ENCODE data around the gene TRIP10. TPM values are rescaled to one million over a fixed set of nuclear protein-coding genes. Genes with fewer than 3 reads are reported as not detected.
A peak's percentile ranks its signal among the peaks of the same experiment; 100 is the strongest.

TRIP10 gene, protein sequence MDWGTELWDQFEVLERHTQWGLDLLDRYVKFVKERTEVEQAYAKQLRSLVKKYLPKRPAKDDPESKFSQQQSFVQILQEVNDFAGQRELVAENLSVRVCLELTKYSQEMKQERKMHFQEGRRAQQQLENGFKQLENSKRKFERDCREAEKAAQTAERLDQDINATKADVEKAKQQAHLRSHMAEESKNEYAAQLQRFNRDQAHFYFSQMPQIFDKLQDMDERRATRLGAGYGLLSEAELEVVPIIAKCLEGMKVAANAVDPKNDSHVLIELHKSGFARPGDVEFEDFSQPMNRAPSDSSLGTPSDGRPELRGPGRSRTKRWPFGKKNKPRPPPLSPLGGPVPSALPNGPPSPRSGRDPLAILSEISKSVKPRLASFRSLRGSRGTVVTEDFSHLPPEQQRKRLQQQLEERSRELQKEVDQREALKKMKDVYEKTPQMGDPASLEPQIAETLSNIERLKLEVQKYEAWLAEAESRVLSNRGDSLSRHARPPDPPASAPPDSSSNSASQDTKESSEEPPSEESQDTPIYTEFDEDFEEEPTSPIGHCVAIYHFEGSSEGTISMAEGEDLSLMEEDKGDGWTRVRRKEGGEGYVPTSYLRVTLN
- total RNA-seq, result 10 to 100 TPM; 44.8 to 76.5 TPM

DNA sequence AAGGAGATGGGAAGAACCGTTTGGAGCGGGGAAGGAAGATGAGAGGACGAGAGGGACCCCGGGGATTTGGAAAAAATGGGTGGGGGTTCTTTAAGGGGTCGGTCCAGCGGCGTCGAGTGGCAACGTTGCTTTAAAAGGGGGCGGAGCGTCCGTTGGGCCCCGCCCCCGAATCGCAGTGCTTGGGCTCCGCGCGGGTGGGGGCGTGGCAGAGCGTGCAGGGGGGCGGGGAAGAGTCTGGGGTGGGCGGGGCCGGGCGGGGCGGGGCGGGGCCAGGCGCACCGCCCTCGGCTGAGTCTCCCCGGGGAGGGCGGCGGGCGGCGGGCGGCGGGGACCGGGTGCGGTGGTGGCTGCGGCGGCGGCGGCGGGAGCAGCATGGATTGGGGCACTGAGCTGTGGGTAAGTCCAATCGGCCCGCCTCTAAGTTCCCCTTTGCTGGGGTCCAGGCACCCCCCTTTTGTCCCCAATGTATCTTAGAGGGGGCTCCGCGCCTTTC lies at the start of gene TRIP10:
Gene TRIP10 (plus strand): TSS at position 291 of the 493 bp plus-strand sequence. CDS start 82 bp downstream, at position 373.
- ATAC-seq, result peak; percentile 37 to 55
- Mint-ChIP-seq H3K4me1 (ENCODE audit: low read depth in 2 of 2) (peaks cover 26 to 52% of the 10 kb centered on the region in 2 donors), H3K9me3 (no peaks in the 10 kb centered on the region), H3K27me3 (no peaks in the 10 kb centered on the region), H3K36me3 (peaks cover 9% of the 10 kb centered on the region), H3K27ac (peak within 1 kb of the TSS; percentile 90 to 99), H3K4me3 (peak within 1 kb of the TSS; percentile 90)
- peak; percentile 88 for DNase-seq (ENCODE audit: low spot score)

DNA sequence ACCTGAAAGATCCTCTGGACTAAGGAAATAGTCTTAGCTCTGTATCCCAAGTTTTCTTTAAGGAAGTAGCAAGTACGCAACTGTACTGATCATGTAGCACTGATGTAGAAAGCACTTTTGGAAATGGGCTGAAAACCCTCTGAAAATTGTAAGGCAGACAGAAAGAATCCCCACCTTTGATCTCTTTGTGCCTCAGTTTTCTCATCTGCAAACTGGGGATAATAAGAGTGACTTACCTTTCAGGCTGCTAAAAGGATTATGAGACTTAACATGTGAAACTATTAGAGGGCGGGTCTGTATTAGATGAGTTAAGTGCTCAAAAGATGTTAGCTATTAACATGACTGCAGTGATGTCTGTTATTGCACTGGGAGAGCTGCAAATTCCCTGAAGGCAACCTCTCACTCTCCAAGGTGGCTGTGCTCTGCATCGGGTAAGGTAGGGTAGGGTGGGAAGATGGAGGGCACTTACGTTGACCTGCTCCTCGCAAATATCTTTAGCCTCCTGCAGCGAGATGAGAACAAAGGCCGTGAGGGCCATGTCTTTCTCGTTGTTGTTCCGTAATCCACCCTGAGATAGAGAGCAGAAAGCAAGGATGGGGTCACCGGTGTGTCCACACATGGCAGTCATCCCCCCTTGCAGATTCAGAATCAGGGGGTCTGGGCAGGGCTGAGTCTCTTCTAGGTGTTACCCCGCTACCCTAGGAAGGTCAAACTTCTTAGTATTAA lies 49.2 kb upstream of the TRIP10 start:
- ATAC-seq (no peak), DNase-seq (ENCODE audit: low spot score) (peak; percentile 31)
- Mint-ChIP-seq H3K27me3 (no peaks in the 10 kb centered on the region), H3K4me1 (ENCODE audit: low read depth in 2 of 2) (peaks cover 0 to 4% of the 10 kb centered on the region in 2 donors), H3K36me3 (no peaks in the 10 kb centered on the region), H3K27ac (no peak overlapping the region), H3K4me3 (no peak overlapping the region), H3K9me3 (no peaks in the 10 kb centered on the region)

DNA sequence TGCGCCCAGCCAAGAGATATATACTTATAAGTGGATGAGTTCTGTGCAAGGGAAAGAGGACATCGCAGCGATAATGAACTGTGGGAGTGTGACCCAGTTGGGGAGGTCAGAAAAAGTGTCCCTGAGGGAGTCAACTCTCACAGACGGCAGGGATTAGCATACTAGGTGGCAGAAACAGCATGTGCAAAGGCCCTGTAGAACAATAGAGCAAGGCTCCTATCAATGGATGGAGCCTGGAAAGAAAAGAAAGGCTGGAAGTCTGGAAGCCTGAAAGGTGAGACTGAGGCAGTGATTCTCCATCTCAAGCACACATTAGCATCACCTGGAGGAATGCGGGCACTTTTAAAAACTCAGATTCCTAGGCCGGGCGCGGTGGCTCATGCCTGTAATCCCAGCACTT lies 48.1 kb upstream of the TRIP10 start:
- Mint-ChIP-seq H3K27ac (no peak overlapping the region), H3K36me3 (no peaks in the 10 kb centered on the region), H3K9me3 (no peaks in the 10 kb centered on the region), H3K27me3 (no peaks in the 10 kb centered on the region), H3K4me3 (no peak overlapping the region), H3K4me1 (ENCODE audit: low read depth in 2 of 2) (peaks cover 0 to 4% of the 10 kb centered on the region in 2 donors)
- no peak for ATAC-seq
- peak; percentile 26 for DNase-seq (ENCODE audit: low spot score)

DNA sequence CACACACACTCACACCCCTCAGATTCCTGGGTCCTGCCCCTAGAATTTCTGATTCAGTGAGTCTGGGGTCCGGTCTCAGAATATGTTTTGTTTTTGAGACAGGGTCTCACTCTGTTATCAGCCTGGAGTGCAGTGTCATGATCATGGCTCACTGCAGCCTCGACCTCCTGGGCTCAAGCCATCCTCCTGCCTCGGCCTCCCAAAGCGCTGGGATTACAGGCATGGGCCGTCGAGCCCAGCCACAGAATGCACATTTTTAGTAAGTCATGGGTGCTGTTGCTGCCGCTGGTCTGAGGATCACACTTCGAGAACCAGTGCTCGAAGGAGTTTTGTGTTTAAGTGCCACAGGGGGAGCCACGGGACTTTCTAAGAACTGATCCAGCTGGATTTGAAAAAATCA lies 47.5 kb upstream of the TRIP10 start:
- H3K27ac Mint-ChIP-seq, result no peak overlapping the region
- no peak for ATAC-seq
- H3K27me3 Mint-ChIP-seq, result no peaks in the 10 kb centered on the region

DNA sequence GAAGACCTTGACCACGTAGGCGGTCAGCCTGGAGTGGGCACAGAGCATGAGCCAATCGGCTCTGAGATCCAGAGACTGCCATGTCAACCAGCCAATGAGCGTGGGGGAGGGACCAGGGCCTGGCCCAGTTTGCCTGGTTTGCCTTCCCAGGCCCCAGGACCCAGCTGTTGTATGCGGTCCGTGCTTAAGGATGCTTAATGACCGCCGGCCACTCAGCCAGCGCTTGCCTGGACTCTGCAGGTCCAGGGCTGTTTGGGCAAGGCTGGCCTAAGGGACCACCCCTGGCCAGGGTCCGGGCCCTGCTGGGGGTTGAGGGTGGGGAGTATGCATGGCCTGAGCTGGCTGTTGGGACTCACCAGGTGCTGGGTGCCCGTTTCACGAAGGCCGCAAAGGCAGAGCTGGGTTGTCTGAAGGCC lies 46.4 kb upstream of the TRIP10 start:
- Mint-ChIP-seq H3K9me3 (no peaks in the 10 kb centered on the region), H3K27ac (no peak overlapping the region), H3K4me1 (ENCODE audit: low read depth in 2 of 2) (peaks cover 4% of the 10 kb centered on the region in 2 donors), H3K27me3 (no peaks in the 10 kb centered on the region), H3K36me3 (no peaks in the 10 kb centered on the region), H3K4me3 (no peak overlapping the region)
- no peak for DNase-seq (ENCODE audit: low spot score)
- ATAC-seq, result no peak

More for the DNA sequence above, 47.5 kb upstream of the TRIP10 start:
- Mint-ChIP-seq H3K9me3 (no peaks in the 10 kb centered on the region), H3K4me3 (no peak overlapping the region), H3K36me3 (no peaks in the 10 kb centered on the region), H3K4me1 (ENCODE audit: low read depth in 2 of 2) (peaks cover under 1 to 4% of the 10 kb centered on the region in 2 donors)
- DNase-seq (ENCODE audit: low spot score), result no peak

DNA sequence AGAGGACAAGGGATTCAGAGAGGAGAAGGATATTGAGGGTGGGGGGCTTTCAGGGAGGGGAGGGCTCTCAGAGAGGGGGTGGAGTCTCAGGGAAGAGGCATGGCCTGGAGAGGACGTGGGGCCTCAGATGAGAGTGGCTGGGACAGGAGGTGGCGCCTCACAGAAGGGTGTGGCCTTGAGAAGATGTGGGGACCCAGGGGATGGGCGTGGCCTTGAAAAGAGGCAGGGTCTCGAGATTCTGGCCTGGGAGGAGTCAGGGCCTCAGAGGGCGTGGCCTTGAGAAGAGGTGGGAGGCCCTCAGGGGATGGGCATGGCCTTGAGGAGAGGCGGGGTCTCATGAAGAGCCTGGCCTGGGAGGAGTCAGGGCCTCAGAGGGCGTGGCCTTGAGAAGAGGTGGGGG lies 45.8 kb upstream of the TRIP10 start:
- Mint-ChIP-seq H3K36me3 (no peaks in the 10 kb centered on the region), H3K4me1 (ENCODE audit: low read depth in 2 of 2) (peaks cover 2 to 4% of the 10 kb centered on the region in 2 donors), H3K27me3 (no peaks in the 10 kb centered on the region), H3K9me3 (no peaks in the 10 kb centered on the region), H3K27ac (no peak overlapping the region), H3K4me3 (no peak overlapping the region)
- no peak for ATAC-seq
- DNase-seq (ENCODE audit: low spot score), result no peak

DNA sequence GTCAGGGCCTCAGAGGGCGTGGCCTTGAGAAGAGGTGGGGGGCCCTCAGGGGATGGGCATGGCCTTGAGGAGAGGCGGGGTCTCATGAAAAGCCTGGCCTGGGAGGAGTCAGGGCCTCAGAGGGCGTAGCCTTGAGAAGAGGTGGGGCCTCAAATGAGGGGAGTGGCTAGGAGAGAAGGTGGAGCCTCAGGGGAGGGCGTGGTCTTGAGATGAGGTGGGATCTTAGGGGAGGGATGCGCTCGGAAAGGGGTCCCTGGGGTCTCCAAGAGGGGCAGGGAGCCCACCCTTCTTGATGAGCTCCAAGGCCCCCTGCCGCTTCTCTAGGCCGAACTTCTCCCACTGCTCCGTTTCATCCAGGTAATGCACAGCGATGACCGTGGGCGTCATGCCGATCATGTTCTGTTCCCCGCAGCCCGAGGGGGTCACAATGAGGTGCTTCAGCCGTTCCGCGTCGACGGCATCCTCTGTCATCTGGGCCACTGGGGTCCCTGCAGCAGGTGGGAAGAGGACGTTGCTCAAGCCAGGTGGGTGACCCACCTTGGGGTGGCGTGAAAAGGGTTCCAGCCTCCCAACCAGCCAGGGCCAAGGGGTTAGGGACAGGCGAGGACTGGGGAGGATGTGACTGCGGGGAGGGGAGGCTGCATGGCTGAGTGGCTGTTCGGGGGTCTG lies 45.2 kb upstream of the TRIP10 start:
- DNase-seq (ENCODE audit: low spot score) (no peak), ATAC-seq (peak in 1 of 2 donors; percentile 46)
- peaks cover 0 to 4% of the 10 kb centered on the region in 2 donors for H3K4me1 Mint-ChIP-seq (ENCODE audit: low read depth in 2 of 2)
- no peak overlapping the region for H3K4me3 Mint-ChIP-seq
- H3K27me3 Mint-ChIP-seq, result no peaks in the 10 kb centered on the region
- H3K9me3 Mint-ChIP-seq, result no peaks in the 10 kb centered on the region
- no peaks in the 10 kb centered on the region for H3K36me3 Mint-ChIP-seq
- no peak overlapping the region for H3K27ac Mint-ChIP-seq

DNA sequence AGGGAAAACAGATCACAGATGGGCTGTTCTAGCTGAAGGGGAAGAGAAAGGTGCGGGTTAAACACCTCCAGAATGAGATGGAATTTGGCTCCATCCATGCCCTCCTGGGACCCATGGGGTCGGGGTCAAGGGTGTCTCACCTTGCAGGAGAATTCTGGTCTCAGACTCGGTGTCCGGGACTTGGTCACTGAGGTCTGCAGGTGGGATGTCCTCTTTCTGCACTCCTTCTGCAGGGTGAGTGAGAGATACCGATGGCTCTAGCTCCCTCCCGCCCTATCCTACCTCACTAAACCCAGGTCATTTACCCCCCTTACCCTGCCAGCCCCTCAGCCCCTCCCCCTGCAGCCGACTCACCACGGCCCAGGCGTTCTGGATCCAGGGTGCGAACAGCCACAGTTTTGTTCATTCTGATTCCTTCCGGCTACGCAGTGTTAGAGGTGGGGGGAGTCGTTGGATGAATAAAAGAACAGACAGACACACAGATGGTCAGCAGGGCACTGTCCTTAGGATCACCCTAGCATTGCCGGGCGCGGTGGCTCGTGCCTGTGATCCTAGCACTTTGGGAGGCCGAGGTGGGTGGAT lies 43.1 kb upstream of the TRIP10 start:
- no peak for ATAC-seq

DNA sequence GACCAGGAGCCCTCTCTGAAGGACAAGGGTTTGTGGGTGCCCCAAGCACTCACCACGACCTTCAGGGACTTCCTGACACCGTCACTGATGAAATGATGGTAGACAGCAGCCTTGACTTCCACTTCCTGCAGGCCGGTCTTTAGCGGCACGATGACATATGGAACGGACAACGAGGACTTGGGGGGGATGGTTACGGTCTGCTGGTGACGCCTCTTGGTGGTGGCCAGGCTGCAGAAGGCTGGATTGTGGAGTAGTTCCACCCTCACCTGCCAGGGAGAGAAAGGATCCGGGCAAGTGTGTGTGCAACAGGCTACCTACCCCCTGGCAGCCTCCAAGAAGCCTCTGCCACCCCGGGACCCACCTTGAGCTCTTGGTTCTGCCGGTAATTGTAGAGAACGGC lies 42.2 kb upstream of the TRIP10 start:
- Mint-ChIP-seq H3K27me3 (no peaks in the 10 kb centered on the region), H3K9me3 (no peaks in the 10 kb centered on the region), H3K36me3 (no peaks in the 10 kb centered on the region), H3K4me3 (no peak overlapping the region), H3K4me1 (ENCODE audit: low read depth in 2 of 2) (peaks cover 0 to 4% of the 10 kb centered on the region in 2 donors), H3K27ac (no peak overlapping the region)
- ATAC-seq (peak in 1 of 2 donors; percentile 40), DNase-seq (ENCODE audit: low spot score) (no peak)

More for the DNA sequence above, 43.1 kb upstream of the TRIP10 start:
- H3K9me3 Mint-ChIP-seq, result no peaks in the 10 kb centered on the region
- peaks cover 0 to 4% of the 10 kb centered on the region in 2 donors for H3K4me1 Mint-ChIP-seq (ENCODE audit: low read depth in 2 of 2)
- H3K36me3 Mint-ChIP-seq, result no peaks in the 10 kb centered on the region
- H3K4me3 Mint-ChIP-seq, result no peak overlapping the region
- H3K27me3 Mint-ChIP-seq, result no peaks in the 10 kb centered on the region
- no peak overlapping the region for H3K27ac Mint-ChIP-seq
- DNase-seq (ENCODE audit: low spot score), result no peak

DNA sequence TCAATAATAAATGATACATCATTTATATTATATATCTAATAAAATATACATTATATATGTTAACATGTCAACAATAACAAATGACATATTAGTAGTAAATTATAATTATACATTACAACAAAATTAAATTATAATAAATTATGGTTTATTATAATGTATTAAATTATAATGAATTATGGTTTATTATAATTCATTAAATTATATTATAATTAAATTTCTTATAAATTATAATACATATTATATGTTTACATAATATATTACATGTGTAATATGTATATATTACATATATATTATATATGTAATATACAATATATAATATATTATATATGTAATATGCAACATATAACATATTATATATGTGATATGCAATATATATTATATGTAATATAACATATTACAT lies 39.5 kb upstream of the TRIP10 start:
- no peak overlapping the region for H3K27ac Mint-ChIP-seq
- H3K4me1 Mint-ChIP-seq (ENCODE audit: low read depth in 2 of 2), result peaks cover 0 to 4% of the 10 kb centered on the region in 2 donors
- no peaks in the 10 kb centered on the region for H3K9me3 Mint-ChIP-seq
- no peaks in the 10 kb centered on the region for H3K36me3 Mint-ChIP-seq
- DNase-seq (ENCODE audit: low spot score) (no peak), ATAC-seq (no peak)
- no peaks in the 10 kb centered on the region for H3K27me3 Mint-ChIP-seq
- no peak overlapping the region for H3K4me3 Mint-ChIP-seq

DNA sequence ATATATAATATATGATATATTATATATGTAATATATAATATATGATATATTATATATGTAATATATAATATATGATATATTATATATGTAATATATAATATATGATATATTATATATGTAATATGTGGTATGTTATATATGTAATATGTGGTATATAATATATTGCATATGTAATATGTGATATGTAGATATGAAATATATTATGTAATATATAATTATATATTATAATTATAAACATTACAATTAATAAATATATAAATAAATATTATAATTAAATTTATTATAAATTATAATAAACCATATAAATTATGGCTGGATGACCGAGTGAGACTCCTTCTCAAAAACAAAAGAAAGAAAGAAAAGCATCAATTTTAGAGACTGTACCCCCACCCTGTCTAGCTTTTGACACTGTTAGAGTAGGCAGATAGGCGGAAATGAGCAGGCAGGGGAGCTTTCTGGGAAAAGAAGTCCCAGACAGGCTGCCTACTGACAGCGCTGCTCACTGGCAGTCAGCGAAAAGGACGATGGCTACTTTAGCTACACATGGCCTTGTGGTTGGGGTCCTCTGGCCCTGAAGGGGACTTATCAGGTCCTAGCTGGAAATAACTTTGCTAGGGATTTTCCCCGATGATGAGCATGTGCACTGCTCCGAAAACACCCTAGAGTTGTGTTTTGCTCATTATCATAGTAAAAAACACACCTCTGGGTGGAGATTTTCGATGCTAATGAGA lies 38.7 kb upstream of the TRIP10 start:
- ATAC-seq (no peak), DNase-seq (ENCODE audit: low spot score) (no peak)
- Mint-ChIP-seq H3K27me3 (no peaks in the 10 kb centered on the region), H3K4me1 (ENCODE audit: low read depth in 2 of 2) (peaks cover 0 to 4% of the 10 kb centered on the region in 2 donors), H3K9me3 (no peaks in the 10 kb centered on the region), H3K27ac (no peak overlapping the region), H3K4me3 (no peak overlapping the region), H3K36me3 (no peaks in the 10 kb centered on the region)

DNA sequence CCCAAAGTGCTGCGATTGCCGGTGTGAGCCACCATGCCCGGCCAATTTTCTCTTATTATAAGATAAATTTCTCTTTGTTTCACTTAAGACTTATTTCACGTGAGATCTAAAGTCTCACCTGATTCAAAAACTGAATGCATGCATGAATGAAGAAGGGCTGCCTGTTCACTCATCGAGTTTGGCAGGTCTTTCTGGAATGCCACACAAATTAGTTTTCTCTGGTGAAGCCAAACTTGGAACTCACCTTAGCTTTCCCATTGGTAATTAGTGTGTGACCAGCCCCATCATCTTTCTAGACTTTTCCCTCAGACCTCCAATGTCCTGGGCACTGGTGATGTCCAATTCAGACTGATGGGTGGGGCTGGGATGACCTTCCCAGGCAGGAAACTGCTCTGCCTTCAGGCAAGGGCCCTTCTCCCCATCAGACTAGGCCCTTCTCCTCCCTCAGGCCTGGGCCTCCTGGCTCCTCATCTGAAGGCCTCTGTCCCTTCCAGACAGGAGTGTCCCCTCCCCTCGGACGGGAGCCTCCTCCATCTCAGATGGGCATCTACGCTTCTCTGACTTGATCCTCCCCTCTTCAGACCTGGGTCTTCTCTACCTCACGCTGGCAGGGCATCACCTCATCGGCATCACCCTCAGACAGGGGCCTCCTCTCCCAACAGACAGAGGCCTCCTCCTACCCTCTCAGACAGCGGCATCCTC lies 33.4 kb upstream of the TRIP10 start:
- Mint-ChIP-seq H3K4me1 (ENCODE audit: low read depth in 2 of 2) (peaks cover 7 to 10% of the 10 kb centered on the region in 2 donors), H3K27ac (no peak overlapping the region), H3K27me3 (peaks cover 10 to 26% of the 10 kb centered on the region in 2 donors), H3K4me3 (no peak overlapping the region), H3K9me3 (no peaks in the 10 kb centered on the region), H3K36me3 (no peaks in the 10 kb centered on the region)
- ATAC-seq (no peak), DNase-seq (ENCODE audit: low spot score) (peak; percentile 49)

All from natural killer cell treated with Interleukin-12 subunit alpha and Interleukin-12 subunit beta and Interleukin-15 and Interleukin-18, amount 100 ng/mL, for 72 hours (primary cell).